SK-N-SH (cell line): ENCODE measurements around the gene TMEM69. TPM values are rescaled to one million over a fixed set of nuclear protein-coding genes. Genes with fewer than 3 reads are reported as not detected.

Source experiments
- CTCF ChIA-PET: fragments of 300-600, 350-600 bp; formaldehyde crosslinking; extraction: SDS; loops from one replicate; lab custom pipeline; 2021; lab: Yijun Ruan, JAX
- POLR2A ChIA-PET: fragments of 350-600 bp; sonication (Branson Sonifier 250); formaldehyde crosslinking; extraction: SDS; loops from one replicate; lab custom pipeline; 2020; ENCODE audit warnings: antibody characterized with exemption, inconsistent platforms; lab: Yijun Ruan, JAX
- DNase-seq: peaks from one replicate; pipeline ENCODE4 v3.0.0; 2012
- H2AFZ ChIP-seq: fragments of 200-600 bp; sonication (generic); 2 replicates; pipeline ENCODE4 v1.8.1; 2016; ENCODE audit warnings: antibody characterized with exemption, mild to moderate bottlenecking, low read depth
- H3F3A ChIP-seq: fragments of 200-600 bp; sonication (generic); replicated peaks from 2 replicates; pipeline ENCODE3; 2016; ENCODE audit warnings: antibody characterized with exemption, mild to moderate bottlenecking; ENCODE audit not compliant: insufficient read depth
- H3K27ac ChIP-seq, 2 experiments: fragments of 200-500 bp in 1 of 2; fragments of 200-600 bp in 1 of 2; sonication (Bioruptor generic) in 1 of 2; sonication (generic), shearing (Covaris generic) in 1 of 2; 2 replicates each; pipeline versions ENCODE4 v1.5.1 to v1.6.1; 2014 to 2016; ENCODE audit warnings: low read depth in 2 of 2, inconsistent platforms in 1 of 2, low read length in 1 of 2, mild to moderate bottlenecking in 1 of 2, mixed read lengths in 1 of 2
- H3K27me3 ChIP-seq: fragments of 200-600 bp; sonication (generic), shearing (Covaris generic); 2 replicates; pipeline ENCODE4 v1.6.1; 2016; ENCODE audit warnings: mixed run types; ENCODE audit not compliant: insufficient read depth
- H3K36me3 ChIP-seq, 2 experiments: fragments of 200-500 bp in 1 of 2; fragments of 200-600 bp in 1 of 2; sonication (Bioruptor generic) in 1 of 2; sonication (generic) in 1 of 2; replicated peaks in 1 of 2; 2 replicates each; pipeline versions ENCODE3 to v1.5.1; 2014 to 2016; ENCODE audit warnings: low read length in 1 of 2, mild to moderate bottlenecking in 1 of 2; ENCODE audit not compliant: insufficient read depth in 2 of 2, control insufficient read depth in 1 of 2
- H3K4me1 ChIP-seq, 2 experiments: fragments of 200-500 bp in 1 of 2; fragments of 200-600 bp in 1 of 2; sonication (Bioruptor generic) in 1 of 2; sonication (generic), shearing (Covaris generic) in 1 of 2; 2 replicates each; pipeline versions ENCODE4 v1.5.1 to v1.6.1; 2014 to 2016; ENCODE audit warnings: low read depth in 1 of 2, low read length in 1 of 2, mixed run types in 1 of 2; ENCODE audit not compliant: insufficient read depth in 2 of 2, control insufficient read depth in 1 of 2
- H3K4me2 ChIP-seq: fragments of 200-600 bp; sonication (generic), shearing (Covaris generic); 2 replicates; pipeline ENCODE4 v1.6.1; 2017; ENCODE audit warnings: mixed run types
- H3K4me3 ChIP-seq, 2 experiments: fragments of 200-500 bp in 1 of 2; fragments of 200-600 bp in 1 of 2; sonication (Bioruptor generic) in 1 of 2; sonication (generic), shearing (Covaris generic) in 1 of 2; 2 replicates each; pipeline versions ENCODE4 v1.5.1 to v1.8.1; 2014 to 2016; ENCODE audit warnings: low read depth in 2 of 2, inconsistent platforms in 1 of 2, low read length in 1 of 2, mild to moderate bottlenecking in 1 of 2, mixed read lengths in 1 of 2, moderate library complexity in 1 of 2
- H3K79me2 ChIP-seq: fragments of 200-600 bp; sonication (generic); 2 replicates; pipeline ENCODE4 v1.8.1; 2017; ENCODE audit warnings: mild to moderate bottlenecking; ENCODE audit not compliant: insufficient read depth
- H3K9ac ChIP-seq: fragments of 200-600 bp; sonication (generic); 2 replicates; pipeline ENCODE4 v1.6.1; 2017; ENCODE audit warnings: mixed run types
- H3K9me2 ChIP-seq: fragments of 200-600 bp; sonication (generic); 2 replicates; pipeline ENCODE4 v1.6.1; 2017; ENCODE audit warnings: mixed run types
- H3K9me3 ChIP-seq: fragments of 200-600 bp; sonication (generic); 2 replicates; pipeline ENCODE4 v1.6.1; 2017; ENCODE audit warnings: mixed run types, mild to moderate bottlenecking, moderate library complexity
- H4K20me1 ChIP-seq: fragments of 200-600 bp; sonication (generic); 2 replicates; pipeline ENCODE4 v1.6.1; 2017; ENCODE audit warnings: mild to moderate bottlenecking, mixed run types; ENCODE audit not compliant: insufficient read depth
- CHD2 ChIP-seq: fragments of 150-350 bp; IDR thresholded peaks from 2 replicates; pipeline ENCODE4 v1.6.1; 2018; ENCODE audit warnings: low read length; ENCODE audit not compliant: partially characterized antibody
- FOSL2 ChIP-seq: IDR thresholded peaks from 2 replicates; pipeline ENCODE4 v1.4.0; 2012; ENCODE audit warnings: low read depth, mild to moderate bottlenecking, moderate library complexity, borderline replicate concordance
- GABPA ChIP-seq: IDR thresholded peaks from 2 replicates; pipeline ENCODE4 v1.4.0; 2012; ENCODE audit warnings: low read depth, mild to moderate bottlenecking
- JUND ChIP-seq: IDR thresholded peaks from 2 replicates; pipeline ENCODE4 v1.4.0; 2012
- MEF2A ChIP-seq: IDR thresholded peaks from 2 replicates; pipeline ENCODE4 v1.4.0; 2012; ENCODE audit warnings: low read depth, borderline replicate concordance
- NFIC ChIP-seq: IDR thresholded peaks from 2 replicates; pipeline ENCODE4 v1.4.0; 2012; ENCODE audit warnings: borderline replicate concordance
- NRF1 ChIP-seq: IDR thresholded peaks from 2 replicates; pipeline ENCODE4 v1.6.1; 2012; ENCODE audit warnings: low read depth, mild to moderate bottlenecking, low read length
- PBX3 ChIP-seq: IDR thresholded peaks from 2 replicates; pipeline ENCODE4; 2012
- POLR2AphosphoS5 ChIP-seq: IDR thresholded peaks from 2 replicates; pipeline ENCODE4 v1.6.1; 2012; ENCODE audit warnings: low read depth, low read length
- RAD21 ChIP-seq: IDR thresholded peaks from 2 replicates; pipeline ENCODE4 v1.6.1; 2012; ENCODE audit warnings: mild to moderate bottlenecking, low read length
- RCOR1 ChIP-seq: fragments of 150-350 bp; IDR thresholded peaks from 2 replicates; pipeline ENCODE4 v1.6.1; 2017; ENCODE audit warnings: antibody characterized with exemption, low read length
- REST ChIP-seq: IDR thresholded peaks from 2 replicates; pipeline ENCODE4 v1.6.1; 2012; ENCODE audit warnings: mild to moderate bottlenecking, low read depth, low read length, moderate library complexity
- RXRA ChIP-seq: IDR thresholded peaks from 2 replicates; pipeline ENCODE4 v1.4.0; 2012; ENCODE audit warnings: low read depth, mild to moderate bottlenecking, borderline replicate concordance
- SIN3A ChIP-seq: IDR thresholded peaks from 2 replicates; pipeline ENCODE4 v1.6.1; 2012; ENCODE audit warnings: low read depth, mild to moderate bottlenecking, low read length, moderate library complexity, borderline replicate concordance
- SMC3 ChIP-seq: IDR thresholded peaks from 2 replicates; pipeline ENCODE4 v1.6.1; 2012; ENCODE audit warnings: low read depth, low read length, improper control_type of control experiment
- YY1 ChIP-seq: IDR thresholded peaks from 2 replicates; pipeline ENCODE4 v1.4.0; 2012; ENCODE audit warnings: low read depth, mild to moderate bottlenecking
- WGBS: methylation state at CpG from one replicate; pipeline ENCODE4 v1.1.6; 2017; ENCODE audit warnings: low lambda C conversion rate; 5-methylcytosine and 5-hydroxymethylcytosine counted together
- polyA plus RNA-seq, 3 experiments: library from polyadenylated mRNA; depleted of rRNA; stranded (reverse); fragments of >200 nt; gene quantifications; 2 replicates each; pipeline ENCODE4 v1.2.3, GENCODE V29; 2012

TMEM69 gene
- polyA plus RNA-seq, 1 of the 3 experiments (the other 2 are of a cell fraction) = 46.1 TPM

DNA sequence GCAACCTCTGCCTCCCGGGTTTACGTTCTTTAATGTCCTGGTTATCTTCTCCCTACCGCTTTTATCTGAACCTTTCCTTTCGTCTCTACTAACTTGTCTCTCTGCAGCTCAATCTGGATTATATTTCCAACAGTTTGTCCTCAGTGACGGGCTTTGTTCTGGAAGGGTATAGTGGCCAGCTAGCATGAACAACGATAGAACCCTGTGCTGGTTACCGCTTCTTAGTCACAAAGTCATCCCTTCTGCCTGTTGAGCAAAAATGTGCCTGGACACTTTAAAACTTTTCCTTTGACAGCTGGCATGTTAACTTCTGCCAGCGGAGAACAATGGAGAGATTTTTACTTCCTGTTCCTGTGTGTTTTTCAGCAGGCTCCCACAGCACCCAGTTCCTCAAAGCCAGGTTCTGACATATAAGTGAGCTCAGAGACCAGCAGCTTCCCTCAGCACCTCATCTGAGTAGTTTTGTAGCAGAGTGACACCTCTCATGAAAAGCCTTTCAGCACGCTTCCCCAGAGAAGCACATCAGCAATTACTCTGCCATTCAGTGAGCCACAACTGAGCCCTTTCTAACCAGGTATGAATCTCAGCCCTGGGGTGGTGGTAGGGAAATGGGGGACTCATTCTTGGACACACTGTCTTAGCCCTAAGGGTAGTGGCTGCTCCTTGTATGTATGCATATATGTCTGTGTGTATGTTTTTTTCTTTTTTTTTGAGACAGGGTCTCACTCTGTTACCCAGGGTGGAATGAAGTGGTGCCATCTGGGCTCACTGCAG is 40.5 kb upstream of the TMEM69 start:
- Histone ChIP-seq H3F3A (peaks cover 19% of the 10 kb centered on the region), H3K36me3 (peaks cover 47 to 66% of the 10 kb centered on the region in 2 experiments), H3K9me3 (no peaks in the 10 kb centered on the region), H3K9me2 (no peaks in the 10 kb centered on the region), H3K4me3 (no peak overlapping the region), H3K4me2 (no peak overlapping the region), H3K4me1 (no peaks in the 10 kb centered on the region), H3K9ac (no peak overlapping the region), H3K27ac (no peak overlapping the region), H3K79me2 (peaks cover 39% of the 10 kb centered on the region), H3K27me3 (no peaks in the 10 kb centered on the region), H4K20me1 (peaks cover 7% of the 10 kb centered on the region; the same call in 1 of the 2 replicates), H2AFZ (no peak overlapping the region)
- WGBS = 87% methylated on average over 8 of the region's 9 CpGs
- ChIA-PET POLR2A (no interaction called here), CTCF (interaction anchor here (1.6 kb wide), 1 partner anchor 10 kb away, joined by 4 read pairs; no protein-coding TSS in a partner anchor)
- DNase-seq = no peak
- no peak for TF ChIP-seq NRF1
- no peak for TF ChIP-seq NFIC
- no peak for TF ChIP-seq RCOR1

DNA sequence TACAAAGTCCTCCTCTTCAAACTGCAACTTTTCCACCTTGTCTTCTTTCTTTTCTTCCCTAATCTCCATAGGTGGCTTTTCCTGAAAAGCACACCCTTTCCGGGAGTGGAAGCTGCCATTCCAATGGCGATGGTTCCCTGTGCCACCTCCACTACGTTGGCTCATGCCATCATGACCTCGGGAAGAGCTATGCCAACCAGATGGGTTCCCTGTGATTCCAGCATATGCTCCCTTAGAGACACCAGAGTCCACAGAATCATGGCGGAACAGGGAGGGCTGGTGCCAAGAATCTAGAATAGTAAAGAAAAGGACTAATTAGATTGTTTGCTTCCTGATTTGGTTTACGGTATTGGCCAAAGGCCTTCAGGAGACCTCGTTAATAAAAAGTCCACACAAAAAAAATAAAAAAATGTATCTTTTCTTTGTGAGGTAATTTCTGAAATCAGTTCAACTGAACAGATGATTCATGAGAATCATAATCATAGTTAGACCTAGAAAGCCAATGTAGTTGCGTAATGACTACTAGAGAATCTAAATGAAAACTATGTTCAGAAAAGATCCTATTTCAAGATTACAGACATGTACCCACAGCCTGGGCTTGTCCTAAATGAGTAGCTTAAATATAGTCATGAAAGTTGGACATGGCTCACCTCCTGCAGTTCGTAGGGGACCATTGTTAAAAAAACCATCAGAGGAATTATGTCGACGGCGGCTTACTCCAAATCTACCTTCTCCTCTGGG is 33.3 kb upstream of the TMEM69 start:
- WGBS = 94% methylated on average over 12 of the region's 12 CpGs
- Histone ChIP-seq H3K4me1 (no peaks in the 10 kb centered on the region), H3K79me2 (peaks cover 46% of the 10 kb centered on the region), H3K36me3 (peaks cover 68 to 95% of the 10 kb centered on the region in 2 experiments), H2AFZ (no peak overlapping the region), H3K9me2 (no peaks in the 10 kb centered on the region), H3K9me3 (no peaks in the 10 kb centered on the region)
- POLR2A ChIA-PET = no interaction called here
- no peak for DNase-seq
- TF ChIP-seq RAD21 (no peak), FOSL2 (no peak), RCOR1 (no peak), SMC3 (no peak), GABPA (no peak), NRF1 (no peak), YY1 (no peak), RXRA (no peak), PBX3 (no peak), REST (no peak), MEF2A (no peak), JUND (no peak), POLR2AphosphoS5 (no peak), SIN3A (no peak), NFIC (no peak), CHD2 (no peak)
- TF ChIP-seq, all 33 proteins: peak for 0
- Histone ChIP-seq H3K9ac (no peak overlapping the region), H3K27ac (no peak overlapping the region), H3K4me2 (no peak overlapping the region), H3F3A (peaks cover 9% of the 10 kb centered on the region), H3K27me3 (no peaks in the 10 kb centered on the region), H4K20me1 (no peaks in the 10 kb centered on the region), H3K4me3 (no peak overlapping the region)
- CTCF ChIA-PET = no interaction called here
